Measurements from ENCODE around the gene SOD2. TPM values are rescaled to one million over a fixed set of nuclear protein-coding genes. Genes with fewer than 3 reads are reported as not detected.
"Not testable (repeated sequence)": the region's sequence is repeated elsewhere in the genome, so short reads cannot be mapped to it uniquely, and the experiment has no call there.

The SOD2 gene
- total and polyA plus RNA-seq, 9 of the 15 experiments (the other 6 are each of a cell fraction or from before 2014, with no cell fraction given) = 39.8 to 140 (median 95.8) TPM

DNA sequence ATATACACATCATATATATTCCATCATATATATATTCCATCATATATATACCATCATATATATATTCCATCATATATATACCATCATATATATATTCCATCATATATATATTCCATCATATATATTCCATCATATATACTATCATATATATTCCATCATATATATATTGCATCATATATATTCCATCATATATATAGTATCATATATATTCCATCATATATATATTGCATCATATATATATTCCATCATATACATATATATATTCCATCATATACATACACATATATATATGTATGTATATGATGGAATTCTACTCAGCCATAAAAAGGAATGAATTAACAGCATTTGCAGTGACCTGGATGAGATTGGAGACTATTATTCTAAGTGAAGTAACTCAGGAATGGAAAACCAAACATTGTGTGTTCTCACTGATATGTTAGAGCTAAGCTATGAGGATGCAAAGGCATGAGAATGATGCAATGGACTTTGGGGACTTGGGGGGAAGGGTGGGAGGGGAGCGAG, 29.6 kb downstream of the SOD2 start:
- H3K4me1 ChIP-seq (replicated peaks in 1 of 2; ENCODE audit: control insufficient read depth in 2 of 2, insufficient read depth in 2 of 2, low read length in 2 of 2); H3K9ac ChIP-seq (ENCODE audit: insufficient read depth in 1 of 2, low read depth in 2 of 2, low read length in 2 of 2); in situ Hi-C loops (cut with MboI); H3K79me2 ChIP-seq (ENCODE audit: control insufficient read depth, insufficient read depth, low read length); H2AFZ ChIP-seq (ENCODE audit: low read depth, low read length); H3K9me1 ChIP-seq (ENCODE audit: control insufficient read depth, insufficient read depth, low read length); DNase-seq (ENCODE audit: extremely low read depth in 1 of 4, low spot score in 3 of 4); BruUV-seq (replicated peaks); H3K9me3 ChIP-seq (replicated peaks; ENCODE audit: control insufficient read depth, insufficient read depth, low read depth, low read length); FAIRE-seq; H3K36me3 ChIP-seq (ENCODE audit: control insufficient read depth, insufficient read depth, low read length); H3K4me3 ChIP-seq; intact Hi-C loops (cut with micrococcal nuclease); ATAC-seq; H4K20me1 ChIP-seq (replicated peaks; ENCODE audit: control insufficient read depth, insufficient read depth, low read length); H3K4me2 ChIP-seq (ENCODE audit: insufficient read depth, low read length); CTCF ChIA-PET (ENCODE audit: low intra/inter-chr PET ratio); H3K27ac ChIP-seq (ENCODE audit: extremely low read depth, low read depth, low read length); H3K27me3 ChIP-seq (ENCODE audit: control insufficient read depth in 2 of 2, insufficient read depth in 2 of 2, low read length in 2 of 2); TF ChIP-seq CEBPG (CRISPR knock-in tag; IDR thresholded peaks at IDR 0.05): not testable (repeated sequence)
- TF ChIP-seq, protein P1, sequence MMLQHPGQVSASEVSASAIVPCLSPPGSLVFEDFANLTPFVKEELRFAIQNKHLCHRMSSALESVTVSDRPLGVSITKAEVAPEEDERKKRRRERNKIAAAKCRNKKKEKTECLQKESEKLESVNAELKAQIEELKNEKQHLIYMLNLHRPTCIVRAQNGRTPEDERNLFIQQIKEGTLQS (IDR thresholded peaks at IDR 0.05) = peak; percentile 43; the same call in 1 of the 2 replicates
- TF ChIP-seq, protein P1 (CRISPR knock-in tag; conservative IDR thresholded peaks at IDR 0.05) = not testable (repeated sequence)
- TF ChIP-seq CEBPB (tag; IDR thresholded peaks at IDR 0.05) (peak; percentile 66; the same call in 1 of the 2 replicates), CEBPG (tag; conservative IDR thresholded peaks at IDR 0.05 in 1 of 2, IDR thresholded peaks at IDR 0.05 in 1 of 2) (peak; percentile 67 to 94)
- 67% methylated on average over 1 of the region's 1 CpG for WGBS (ENCODE audit: insufficient coverage, low coverage, missing lambda C conversion rate)
- POLR2A ChIA-PET = interaction anchor here (1.0 kb wide), 1 partner anchor 19 kb away, joined by 3 read pairs; no protein-coding TSS in a partner anchor
